Measurements from ENCODE around the gene WDR81. TPM values are rescaled to one million over a fixed set of nuclear protein-coding genes. Genes with fewer than 3 reads are reported as not detected.
A peak's percentile ranks its signal among the peaks of the same experiment; 100 is the strongest.

WDR81 gene
- total and polyA plus RNA-seq, 2 donors (not counting 1 experiment from before 2014, with no cell fraction given), result 52.7 to 102 TPM

GRCh38 chr17:1716912-1717695 lies 7.4 kb upstream of the WDR81 start:
- H3K27ac Mint-ChIP-seq, result peak overlapping the region; percentile 88
- intact Hi-C loops (cut with micrococcal nuclease), result loop anchor here (1.0 to 2.0 kb wide), 8 partner anchors 33 to 676 kb away; partner anchors contain the start of genes INPP5K, PRPF8, RILP and SMYD4
- H3K9me3 Mint-ChIP-seq (ENCODE audit: insufficient read depth), result no peaks in the 10 kb centered on the region
- H3K4me2 ChIP-seq (replicated peaks; ENCODE audit: low read depth, low read length, poor library complexity, severe bottlenecking), result peak overlapping the region; percentile 94
- peaks cover 20% of the 10 kb centered on the region for H3K27me3 Mint-ChIP-seq
- H3K4me3 Mint-ChIP-seq, result peak overlapping the region; percentile 93
- TF ChIP-seq, protein P1, sequence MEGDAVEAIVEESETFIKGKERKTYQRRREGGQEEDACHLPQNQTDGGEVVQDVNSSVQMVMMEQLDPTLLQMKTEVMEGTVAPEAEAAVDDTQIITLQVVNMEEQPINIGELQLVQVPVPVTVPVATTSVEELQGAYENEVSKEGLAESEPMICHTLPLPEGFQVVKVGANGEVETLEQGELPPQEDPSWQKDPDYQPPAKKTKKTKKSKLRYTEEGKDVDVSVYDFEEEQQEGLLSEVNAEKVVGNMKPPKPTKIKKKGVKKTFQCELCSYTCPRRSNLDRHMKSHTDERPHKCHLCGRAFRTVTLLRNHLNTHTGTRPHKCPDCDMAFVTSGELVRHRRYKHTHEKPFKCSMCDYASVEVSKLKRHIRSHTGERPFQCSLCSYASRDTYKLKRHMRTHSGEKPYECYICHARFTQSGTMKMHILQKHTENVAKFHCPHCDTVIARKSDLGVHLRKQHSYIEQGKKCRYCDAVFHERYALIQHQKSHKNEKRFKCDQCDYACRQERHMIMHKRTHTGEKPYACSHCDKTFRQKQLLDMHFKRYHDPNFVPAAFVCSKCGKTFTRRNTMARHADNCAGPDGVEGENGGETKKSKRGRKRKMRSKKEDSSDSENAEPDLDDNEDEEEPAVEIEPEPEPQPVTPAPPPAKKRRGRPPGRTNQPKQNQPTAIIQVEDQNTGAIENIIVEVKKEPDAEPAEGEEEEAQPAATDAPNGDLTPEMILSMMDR (IDR thresholded peaks at IDR 0.05), result no peak
- TF ChIP-seq EZH2 (IDR thresholded peaks at IDR 0.05; ENCODE audit: borderline replicate concordance, insufficient read depth, low read depth, low read length, poor library complexity, severe bottlenecking), result no peak
- H3K27me3 ChIP-seq (replicated peaks in 1 of 4; ENCODE audit: control extremely low read depth in 1 of 4, control insufficient read depth in 3 of 4, insufficient read depth in 4 of 4, low read length in 3 of 4), result peaks cover 0 to 28% (median 7%) of the 10 kb centered on the region in 4 experiments
- H3K9me3 ChIP-seq (ENCODE audit: control extremely low read depth in 1 of 3, control insufficient read depth in 2 of 3, insufficient read depth in 1 of 3, low read length in 2 of 3), result no peaks in the 10 kb centered on the region
- POLR2A ChIA-PET, result interaction anchor here (0.6 to 3.1 kb wide), 16 partner anchors 9 to 458 kb away, joined by 3 to 25 read pairs (median 6); partner anchors contain the start of genes PITPNA, PRPF8, RPA1 and SMYD4
- peak; percentile 90 for DNase-seq
- H3K4me1 ChIP-seq (ENCODE audit: control insufficient read depth in 2 of 2, insufficient read depth in 2 of 2, low read length in 2 of 2), result peaks cover 26 to 45% of the 10 kb centered on the region in 2 donors
- no peaks in the 10 kb centered on the region for H3K36me3 ChIP-seq (replicated peaks in 1 of 2; ENCODE audit: control extremely low read depth in 1 of 2, control insufficient read depth in 1 of 2, extremely low read depth in 1 of 2, insufficient read depth in 2 of 2, low read length in 1 of 2)
- H3K4me3 ChIP-seq (ENCODE audit: control extremely low read depth in 1 of 5, extremely low read depth in 1 of 5, insufficient read depth in 1 of 5, low read depth in 2 of 5, low read length in 4 of 5), result peak overlapping the region; percentile 63 to 88 (median 84)
- peak overlapping the region; percentile 86 for H2AFZ ChIP-seq (ENCODE audit: insufficient read depth, low read depth, low read length, poor library complexity, severe bottlenecking)
- H3K79me2 ChIP-seq (ENCODE audit: control insufficient read depth, insufficient read depth, low read length), result no peaks in the 10 kb centered on the region
- CTCF ChIA-PET, result interaction anchor here (0.5 to 12.4 kb wide), 18 partner anchors 13 to 310 kb away, joined by 3 to 397 read pairs (median 5); partner anchors contain the start of genes RPA1, SERPINF1, SLC43A2 and SMYD4
- H3K27ac ChIP-seq (ENCODE audit: low read length in 2 of 2), result peak overlapping the region; percentile 67 to 71
- WGBS (ENCODE audit: insufficient coverage), result 0% methylated on average over 2 of the region's 13 CpGs
- H3K9ac ChIP-seq (ENCODE audit: low read length), result peak overlapping the region; percentile 80
- peaks cover 14% of the 10 kb centered on the region for H4K20me1 ChIP-seq (ENCODE audit: control insufficient read depth, insufficient read depth, low read length, poor library complexity, severe bottlenecking)
- H3K4me1 Mint-ChIP-seq, result peaks cover 35% of the 10 kb centered on the region
- peak; percentile 32 for ATAC-seq (ENCODE audit: low read depth)
